H7 (cell line): ENCODE data around the gene TOPAZ1. TPM values are rescaled to one million over a fixed set of nuclear protein-coding genes. Genes with fewer than 3 reads are reported as not detected.

ENCODE experiments used
- DNase-seq: peaks from one replicate; pipeline ENCODE4 v3.0.0; 2012
- H3K27me3 ChIP-seq: 2 replicates; pipeline ENCODE4 v1.6.0; 2011; ENCODE audit warnings: mild to moderate bottlenecking, low read length; ENCODE audit not compliant: control insufficient read depth, insufficient read depth
- H3K36me3 ChIP-seq: replicated peaks from 2 replicates; pipeline ENCODE4 v1.5.1; 2011; ENCODE audit warnings: low read length; ENCODE audit not compliant: control insufficient read depth, insufficient read depth
- H3K4me3 ChIP-seq: 2 replicates; pipeline ENCODE4 v1.5.1; 2011; ENCODE audit warnings: low read depth, mild to moderate bottlenecking, control low read depth, low read length, moderate library complexity; ENCODE audit not compliant: insufficient read depth
- total RNA-seq: library from RNA; depleted of rRNA; stranded (reverse); fragments of >200 nt; shearing (Covaris generic); gene quantifications from 2 replicates; pipeline ENCODE4 v1.2.3, GENCODE V29; 2014

TOPAZ1 gene
- total RNA-seq, 1 experiment from 2014 or later: not detected

GRCh38 chr3:44234648-44235268 lies 6.9 kb upstream of the TOPAZ1 start:
- Histone ChIP-seq H3K27me3 (no peaks in the 10 kb centered on the region), H3K4me3 (no peak overlapping the region), H3K36me3 (no peaks in the 10 kb centered on the region)
- no peak for DNase-seq

- DNase-seq: peak; percentile 59
- Histone ChIP-seq H3K27me3 (no peaks in the 10 kb centered on the region), H3K4me3 (no peak overlapping the region), H3K36me3 (no peaks in the 10 kb centered on the region)
Measured at GRCh38 chr3:44235604-44236484, 5.8 kb upstream of the TOPAZ1 start.

DNA sequence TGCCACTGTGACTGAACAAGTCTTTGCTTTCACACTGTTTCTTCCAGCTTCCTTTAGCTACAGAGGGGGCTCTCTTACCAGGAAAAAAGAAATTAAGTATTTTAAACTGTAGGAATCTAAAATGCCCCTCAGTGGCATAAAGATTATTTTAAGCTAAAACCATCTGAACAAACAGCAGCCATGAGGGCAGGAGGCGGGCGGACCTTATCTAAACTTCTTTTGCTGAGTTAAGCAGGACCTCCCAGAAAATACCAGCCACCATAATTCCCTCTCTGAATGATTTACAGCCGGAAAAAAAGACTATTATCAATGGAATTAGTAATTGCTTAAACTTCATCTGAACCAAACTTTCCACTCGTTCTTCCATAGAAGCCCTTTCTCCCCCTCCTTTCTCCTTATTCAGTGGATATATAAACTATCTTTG lies 5.2 kb upstream of the TOPAZ1 start:
- H3K36me3 ChIP-seq: no peaks in the 10 kb centered on the region
- no peak for DNase-seq
- H3K27me3 ChIP-seq: no peaks in the 10 kb centered on the region
- H3K4me3 ChIP-seq: no peak overlapping the region

DNA sequence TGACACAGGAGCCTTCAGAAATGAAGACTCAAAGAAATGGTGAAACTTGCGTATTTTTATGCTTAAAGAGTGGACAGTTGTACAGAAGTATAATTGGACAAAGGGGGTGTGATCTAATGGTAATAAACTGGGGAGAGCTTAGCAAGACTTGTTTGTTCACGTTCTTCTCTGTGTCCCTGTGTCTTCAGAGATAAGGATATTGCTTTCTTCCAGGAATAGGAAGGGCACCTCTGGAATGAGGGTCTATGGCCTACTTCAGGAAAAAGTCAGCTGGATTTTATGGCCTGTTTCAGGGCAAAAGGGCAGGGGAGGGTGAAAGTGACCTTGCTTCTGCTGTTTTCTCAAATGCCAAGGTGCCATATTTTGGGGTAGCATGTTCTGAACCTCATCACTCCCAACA lies 4.5 kb upstream of the TOPAZ1 start:
- no peak for DNase-seq
- Histone ChIP-seq H3K36me3 (no peaks in the 10 kb centered on the region), H3K27me3 (no peaks in the 10 kb centered on the region), H3K4me3 (no peak overlapping the region)

DNA sequence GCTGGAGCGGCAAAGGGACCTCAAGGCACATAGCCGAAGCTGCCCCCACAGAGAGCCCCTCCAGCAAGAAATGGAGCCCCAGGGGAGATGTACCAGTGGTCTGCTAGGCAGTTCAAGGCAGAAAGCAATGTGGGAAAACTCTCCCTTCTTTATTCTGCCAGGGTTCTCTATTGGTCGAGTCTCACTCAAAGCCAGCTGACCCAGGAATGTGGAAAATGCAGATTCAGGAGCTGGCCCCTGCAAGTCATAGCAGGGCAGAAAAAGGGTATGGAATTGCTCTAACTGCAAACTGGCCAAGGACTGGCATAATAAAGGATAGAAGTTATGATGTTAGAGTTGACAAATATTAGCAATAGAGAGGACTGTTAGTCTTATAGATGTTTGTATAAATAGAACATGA lies 4.0 kb upstream of the TOPAZ1 start:
- no peak overlapping the region for H3K4me3 ChIP-seq
- no peaks in the 10 kb centered on the region for H3K36me3 ChIP-seq
- peak; percentile 19 for DNase-seq
- no peaks in the 10 kb centered on the region for H3K27me3 ChIP-seq

- Histone ChIP-seq H3K36me3 (no peaks in the 10 kb centered on the region), H3K27me3 (no peaks in the 10 kb centered on the region), H3K4me3 (no peak overlapping the region)
- no peak for DNase-seq
Measured at GRCh38 chr3:44238889-44239288, 2.8 kb upstream of the TOPAZ1 start.

DNA sequence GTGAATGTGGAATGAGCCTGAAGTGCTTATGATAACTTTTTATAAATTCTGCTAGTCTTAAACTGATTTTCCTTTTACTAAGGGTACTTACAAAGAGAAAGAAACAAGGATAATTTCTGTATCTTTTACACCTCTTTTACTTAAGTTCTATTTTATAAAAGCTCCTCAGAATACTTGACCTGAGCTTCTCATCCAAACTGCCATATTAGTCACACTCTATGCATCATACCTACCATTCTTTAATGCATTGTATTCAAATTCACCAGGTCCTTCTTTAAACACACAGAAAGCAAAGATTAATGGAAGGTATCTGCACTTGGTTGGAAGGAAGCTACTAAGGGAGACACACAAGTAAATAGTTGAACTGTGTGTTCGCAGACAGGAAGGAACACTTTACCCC lies 1.6 kb upstream of the TOPAZ1 start:
- no peaks in the 10 kb centered on the region for H3K36me3 ChIP-seq
- DNase-seq: no peak
- H3K4me3 ChIP-seq: no peak overlapping the region
- no peaks in the 10 kb centered on the region for H3K27me3 ChIP-seq

DNA sequence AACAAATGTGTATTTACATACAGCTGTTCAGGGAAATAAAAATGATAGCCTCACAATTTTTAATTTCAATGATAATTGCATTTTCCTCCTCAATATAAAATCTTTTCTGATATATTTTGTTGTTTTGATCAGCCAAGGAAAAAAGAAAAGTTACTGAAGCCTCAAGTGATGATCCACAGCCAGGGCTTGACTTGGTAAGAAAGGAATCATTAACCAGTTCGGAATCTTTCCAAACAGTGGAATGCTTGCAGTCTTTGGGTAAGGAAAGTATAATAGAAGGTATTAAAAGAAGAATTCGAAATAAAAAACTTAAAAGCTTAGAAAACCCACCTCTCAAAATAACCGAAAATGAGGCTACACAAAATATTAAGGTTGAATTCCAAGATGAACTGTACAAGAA lies 1.0 kb downstream of the TOPAZ1 start:
- DNase-seq: no peak
- H3K27me3 ChIP-seq: no peaks in the 10 kb centered on the region
- no peak overlapping the region for H3K4me3 ChIP-seq
- H3K36me3 ChIP-seq: no peaks in the 10 kb centered on the region

GRCh38 chr3:44248152-44248551 lies 6.5 kb downstream of the TOPAZ1 start:
- no peak for DNase-seq
- Histone ChIP-seq H3K4me3 (no peak overlapping the region), H3K36me3 (no peaks in the 10 kb centered on the region), H3K27me3 (no peaks in the 10 kb centered on the region)

DNA sequence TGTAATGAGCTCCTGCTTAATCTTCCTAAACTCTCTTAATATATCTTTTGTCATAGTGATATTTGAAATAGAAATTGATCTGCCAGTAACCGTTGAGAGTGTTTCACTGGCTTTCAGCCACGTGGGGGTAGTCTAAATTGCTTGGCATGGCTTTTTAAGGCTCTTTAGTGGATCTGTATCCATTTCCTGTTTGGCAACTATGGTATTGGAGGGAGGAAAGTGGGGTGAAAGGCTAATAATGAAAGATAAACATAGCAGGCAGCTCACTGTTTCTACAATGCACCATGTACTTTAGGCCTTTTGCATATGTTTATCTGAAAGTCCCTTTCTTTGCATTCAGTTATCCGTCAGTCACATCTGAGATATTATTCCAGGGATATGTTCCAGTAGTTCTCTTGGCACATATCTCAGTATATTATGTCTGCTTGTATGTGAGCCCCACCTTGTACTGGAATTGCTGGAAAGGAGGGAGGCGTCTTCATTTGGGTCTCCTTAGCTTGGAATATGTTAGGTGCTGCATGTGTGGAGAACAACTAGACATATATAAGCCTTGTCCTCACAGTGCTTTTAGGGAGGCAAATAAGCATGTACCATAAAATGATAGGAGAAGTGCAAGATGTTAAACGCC lies 10.8 kb downstream of the TOPAZ1 start:
- Histone ChIP-seq H3K27me3 (no peaks in the 10 kb centered on the region), H3K4me3 (no peak overlapping the region), H3K36me3 (no peaks in the 10 kb centered on the region)
- no peak for DNase-seq

- Histone ChIP-seq H3K27me3 (no peaks in the 10 kb centered on the region), H3K36me3 (no peaks in the 10 kb centered on the region), H3K4me3 (no peak overlapping the region)
- no peak for DNase-seq
Measured at GRCh38 chr3:44259404-44259803, 17.7 kb downstream of the TOPAZ1 start.

DNA sequence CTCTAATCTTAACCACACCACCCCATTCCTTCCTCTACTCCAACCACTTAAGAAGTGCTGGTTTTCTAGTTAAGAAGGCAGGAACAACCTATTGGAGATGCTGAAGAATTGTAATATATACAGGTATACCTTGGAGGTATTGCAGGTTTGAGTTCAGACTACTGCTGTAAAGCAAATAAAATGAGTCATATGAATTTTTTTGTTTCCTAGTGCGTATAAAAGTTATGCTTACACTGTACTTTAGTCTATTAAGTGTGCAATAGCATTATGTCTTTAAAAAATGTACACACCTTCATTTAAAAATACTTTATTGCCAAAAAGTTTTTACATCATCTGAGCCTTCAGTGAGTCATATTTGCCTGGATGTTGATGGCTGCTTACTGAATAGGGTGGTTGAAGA lies 22.5 kb downstream of the TOPAZ1 start:
- Histone ChIP-seq H3K4me3 (no peak overlapping the region), H3K27me3 (no peaks in the 10 kb centered on the region), H3K36me3 (no peaks in the 10 kb centered on the region)
- no peak for DNase-seq

- Histone ChIP-seq H3K4me3 (no peak overlapping the region), H3K36me3 (no peaks in the 10 kb centered on the region), H3K27me3 (no peaks in the 10 kb centered on the region)
- no peak for DNase-seq
Measured at GRCh38 chr3:44265815-44266214, 24.1 kb downstream of the TOPAZ1 start.

DNA sequence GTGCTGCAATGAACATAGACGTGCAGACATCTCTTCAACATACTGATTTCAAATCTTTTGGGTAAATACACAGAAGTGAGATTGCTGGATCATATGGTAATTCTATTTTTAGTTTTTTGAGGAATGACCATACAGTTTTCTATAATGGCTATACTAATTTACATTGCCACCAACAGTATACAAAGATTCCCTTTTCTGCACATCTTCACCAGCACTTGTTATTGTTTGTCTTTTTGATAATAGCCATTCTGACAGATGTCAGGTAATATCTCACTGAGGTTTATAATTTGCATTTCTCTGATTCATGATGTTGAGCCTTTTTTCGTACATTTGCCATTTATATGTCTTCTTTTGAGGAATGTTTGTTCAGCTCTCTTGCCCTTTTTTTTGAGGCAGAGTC lies 30.5 kb downstream of the TOPAZ1 start:
- no peaks in the 10 kb centered on the region for H3K27me3 ChIP-seq

GRCh38 chr3:44277925-44278324 lies 36.2 kb downstream of the TOPAZ1 start:
- Histone ChIP-seq H3K4me3 (no peak overlapping the region), H3K27me3 (no peaks in the 10 kb centered on the region), H3K36me3 (no peaks in the 10 kb centered on the region)
- no peak for DNase-seq

More for the DNA sequence above, 30.5 kb downstream of the TOPAZ1 start:
- no peak for DNase-seq
- Histone ChIP-seq H3K4me3 (no peak overlapping the region), H3K36me3 (no peaks in the 10 kb centered on the region)
